ENCODE results near the gene ZNF783. TPM values are rescaled to one million over a fixed set of nuclear protein-coding genes. Genes with fewer than 3 reads are reported as not detected.

ZNF783 gene
- polyA plus RNA-seq, 1 donor (not counting 4 experiments of a cell fraction or from before 2014, with no cell fraction given): 4.2 TPM

DNA sequence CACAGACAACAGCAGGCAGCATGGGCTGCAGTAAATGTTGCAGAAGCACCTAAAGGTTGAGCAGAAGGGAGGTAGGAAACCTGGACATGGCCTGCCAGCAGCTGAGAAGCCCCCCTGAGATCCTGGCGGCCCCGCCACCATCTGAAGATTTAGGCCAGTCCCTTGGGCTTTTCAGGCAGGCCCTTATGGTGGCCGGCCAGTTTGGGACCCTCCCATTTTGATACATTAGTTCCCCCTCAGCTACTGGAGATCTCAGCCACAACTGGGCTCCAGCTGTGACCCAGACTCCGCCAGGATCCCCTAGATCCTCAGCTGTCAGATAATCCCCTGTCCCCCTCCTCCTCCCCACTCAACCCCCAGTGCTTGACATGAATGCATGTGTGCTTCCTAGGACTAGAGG, 34.4 kb downstream of the ZNF783 start:
- Histone ChIP-seq H3K9me1 (ENCODE audit: control insufficient read depth, extremely low read depth, insufficient read depth, low read length) (no peaks in the 10 kb centered on the region), H3K9ac (ENCODE audit: control insufficient read depth, extremely low read depth, insufficient read depth, low read length) (no peak overlapping the region), H3K27me3 (ENCODE audit: control insufficient read depth, extremely low read depth, insufficient read depth, low read length) (no peaks in the 10 kb centered on the region), H3K9me3 (ENCODE audit: control insufficient read depth, low read depth, low read length) (no peaks in the 10 kb centered on the region), H3K4me2 (ENCODE audit: control insufficient read depth, extremely low read depth, insufficient read depth, low read depth, low read length) (no peak overlapping the region), H3K36me3 (ENCODE audit: control insufficient read depth in 2 of 2, extremely low read depth in 1 of 2, insufficient read depth in 2 of 2, low read length in 2 of 2) (peaks cover 0 to 6% of the 10 kb centered on the region in 2 experiments), H4K20me1 (ENCODE audit: control insufficient read depth, extremely low read depth, insufficient read depth, low read length) (no peaks in the 10 kb centered on the region), H3K27ac (ENCODE audit: control insufficient read depth, insufficient read depth, low read length) (no peak overlapping the region), H3K4me3 (ENCODE audit: control insufficient read depth in 2 of 3, extremely low read depth in 1 of 3, insufficient read depth in 2 of 3, low read depth in 1 of 3, low read length in 3 of 3) (no peak overlapping the region), H3K4me1 (ENCODE audit: control insufficient read depth, extremely low read depth, insufficient read depth, low read length) (no peaks in the 10 kb centered on the region), H2AFZ (ENCODE audit: control insufficient read depth, low read length) (no peak overlapping the region), H3K79me2 (ENCODE audit: control insufficient read depth, insufficient read depth, low read length) (no peaks in the 10 kb centered on the region)
- dilution Hi-C loops (cut with MboI; ENCODE audit: extremely low pct_ligation_motif_present, low sequenced_read_pairs): no loop called here
- TF ChIP-seq EZH2 (IDR thresholded peaks at IDR 0.05; ENCODE audit: low read length): no peak
- DNase-seq (ENCODE audit: low read depth, low spot score) (no peak), FAIRE-seq (no peak)

DNA sequence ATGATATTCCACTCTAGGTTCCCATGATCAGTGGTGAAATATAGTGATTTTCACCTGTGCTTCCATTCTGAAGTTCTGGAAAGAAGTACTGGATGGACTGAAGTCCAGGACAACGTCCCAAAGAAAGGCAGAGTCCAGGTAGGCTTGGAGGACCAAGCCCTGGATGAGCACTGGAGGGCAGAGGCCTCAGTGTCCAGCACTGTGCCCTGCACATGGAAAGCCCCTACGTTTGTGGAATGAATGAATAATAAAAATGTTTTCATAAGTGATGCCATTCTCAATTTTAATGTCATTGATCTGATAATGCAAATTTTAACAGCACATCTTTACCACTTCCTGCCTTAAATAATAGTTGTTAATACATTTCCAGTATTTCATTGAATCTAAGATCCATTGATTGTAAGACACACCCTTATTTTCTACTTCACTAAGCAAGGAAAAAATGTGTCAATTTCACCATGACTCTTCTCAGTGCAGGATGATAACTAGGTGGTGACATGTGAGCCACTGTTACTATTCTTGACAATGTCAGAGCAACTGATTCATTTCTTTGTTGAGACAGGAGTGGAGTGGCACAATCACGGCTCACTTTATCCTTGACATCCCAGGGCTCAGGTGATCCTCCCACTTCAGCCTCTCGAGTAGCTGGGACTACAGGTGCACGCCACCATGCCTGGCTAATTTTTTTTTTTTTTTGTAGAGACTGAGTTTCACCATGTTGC, 35.2 kb downstream of the ZNF783 start:
- Histone ChIP-seq H3K27ac (ENCODE audit: control insufficient read depth, insufficient read depth, low read length) (no peak overlapping the region), H3K27me3 (ENCODE audit: control insufficient read depth, extremely low read depth, insufficient read depth, low read length) (no peaks in the 10 kb centered on the region), H3K9me1 (ENCODE audit: control insufficient read depth, extremely low read depth, insufficient read depth, low read length) (no peaks in the 10 kb centered on the region), H3K9ac (ENCODE audit: control insufficient read depth, extremely low read depth, insufficient read depth, low read length) (no peak overlapping the region), H3K4me3 (ENCODE audit: control insufficient read depth in 2 of 3, extremely low read depth in 1 of 3, insufficient read depth in 2 of 3, low read depth in 1 of 3, low read length in 3 of 3) (no peak overlapping the region), H3K36me3 (ENCODE audit: control insufficient read depth in 2 of 2, extremely low read depth in 1 of 2, insufficient read depth in 2 of 2, low read length in 2 of 2) (peaks cover 0 to 6% of the 10 kb centered on the region in 2 experiments), H3K9me3 (ENCODE audit: control insufficient read depth, low read depth, low read length) (no peaks in the 10 kb centered on the region), H3K79me2 (ENCODE audit: control insufficient read depth, insufficient read depth, low read length) (no peaks in the 10 kb centered on the region), H2AFZ (ENCODE audit: control insufficient read depth, low read length) (no peak overlapping the region), H4K20me1 (ENCODE audit: control insufficient read depth, extremely low read depth, insufficient read depth, low read length) (no peaks in the 10 kb centered on the region), H3K4me2 (ENCODE audit: control insufficient read depth, extremely low read depth, insufficient read depth, low read depth, low read length) (no peak overlapping the region), H3K4me1 (ENCODE audit: control insufficient read depth, extremely low read depth, insufficient read depth, low read length) (no peaks in the 10 kb centered on the region)
- dilution Hi-C loops (cut with MboI; ENCODE audit: extremely low pct_ligation_motif_present, low sequenced_read_pairs): no loop called here
- FAIRE-seq (no peak), DNase-seq (ENCODE audit: low read depth, low spot score) (no peak)
- no peak for TF ChIP-seq EZH2 (IDR thresholded peaks at IDR 0.05; ENCODE audit: low read length)
- TF ChIP-seq, protein P1, sequence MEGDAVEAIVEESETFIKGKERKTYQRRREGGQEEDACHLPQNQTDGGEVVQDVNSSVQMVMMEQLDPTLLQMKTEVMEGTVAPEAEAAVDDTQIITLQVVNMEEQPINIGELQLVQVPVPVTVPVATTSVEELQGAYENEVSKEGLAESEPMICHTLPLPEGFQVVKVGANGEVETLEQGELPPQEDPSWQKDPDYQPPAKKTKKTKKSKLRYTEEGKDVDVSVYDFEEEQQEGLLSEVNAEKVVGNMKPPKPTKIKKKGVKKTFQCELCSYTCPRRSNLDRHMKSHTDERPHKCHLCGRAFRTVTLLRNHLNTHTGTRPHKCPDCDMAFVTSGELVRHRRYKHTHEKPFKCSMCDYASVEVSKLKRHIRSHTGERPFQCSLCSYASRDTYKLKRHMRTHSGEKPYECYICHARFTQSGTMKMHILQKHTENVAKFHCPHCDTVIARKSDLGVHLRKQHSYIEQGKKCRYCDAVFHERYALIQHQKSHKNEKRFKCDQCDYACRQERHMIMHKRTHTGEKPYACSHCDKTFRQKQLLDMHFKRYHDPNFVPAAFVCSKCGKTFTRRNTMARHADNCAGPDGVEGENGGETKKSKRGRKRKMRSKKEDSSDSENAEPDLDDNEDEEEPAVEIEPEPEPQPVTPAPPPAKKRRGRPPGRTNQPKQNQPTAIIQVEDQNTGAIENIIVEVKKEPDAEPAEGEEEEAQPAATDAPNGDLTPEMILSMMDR (optimal IDR thresholded peaks at IDR 0.05 in 1 of 3, IDR thresholded peaks at IDR 0.05 in 1 of 3, conservative IDR thresholded peaks at IDR 0.05 in 1 of 3; ENCODE audit: extremely low read depth in 1 of 3, insufficient read depth in 2 of 3, low read length in 3 of 3): no peak
